Bronchial epithelial cell (primary cell): ENCODE data around the gene ITGAV. TPM values are rescaled to one million over a fixed set of nuclear protein-coding genes. Genes with fewer than 3 reads are reported as not detected.

Experiments used
- DNase-seq: peaks from one replicate; pipeline ENCODE4 v3.0.0-alpha.2; 2010; ENCODE audit warnings: low read depth
- FAIRE-seq: peaks from 2 replicates; lab custom pipeline; 2011; peaks lifted over from hg19 to GRCh38; lab: Jason Lieb, UNC
- H3K27me3 ChIP-seq: 2 replicates; pipeline ENCODE4 v1.5.1; 2011; ENCODE audit warnings: low read length; ENCODE audit not compliant: control insufficient read depth, insufficient read depth
- H3K36me3 ChIP-seq: 2 replicates; pipeline ENCODE4 v1.5.1; 2011; ENCODE audit warnings: low read length; ENCODE audit not compliant: control insufficient read depth, insufficient read depth
- H3K4me3 ChIP-seq: 2 replicates; pipeline ENCODE4 v1.5.1; 2011; ENCODE audit warnings: mild to moderate bottlenecking, low read depth, low read length, control low read depth
- CTCF ChIP-seq: IDR thresholded peaks from 2 replicates; pipeline ENCODE4 v1.5.1; 2011; ENCODE audit warnings: mild to moderate bottlenecking, moderate library complexity, low read length, control low read depth, inconsistent platforms; ENCODE audit not compliant: insufficient read depth, severe bottlenecking
- total RNA-seq: library from RNA; depleted of rRNA; stranded (reverse); fragments of >200 nt; gene quantifications from 2 replicates; pipeline ENCODE4 v1.2.1, GENCODE V29; 2014

The ITGAV gene
- total RNA-seq, 1 donor from 2014 or later = 76.9 TPM

DNA sequence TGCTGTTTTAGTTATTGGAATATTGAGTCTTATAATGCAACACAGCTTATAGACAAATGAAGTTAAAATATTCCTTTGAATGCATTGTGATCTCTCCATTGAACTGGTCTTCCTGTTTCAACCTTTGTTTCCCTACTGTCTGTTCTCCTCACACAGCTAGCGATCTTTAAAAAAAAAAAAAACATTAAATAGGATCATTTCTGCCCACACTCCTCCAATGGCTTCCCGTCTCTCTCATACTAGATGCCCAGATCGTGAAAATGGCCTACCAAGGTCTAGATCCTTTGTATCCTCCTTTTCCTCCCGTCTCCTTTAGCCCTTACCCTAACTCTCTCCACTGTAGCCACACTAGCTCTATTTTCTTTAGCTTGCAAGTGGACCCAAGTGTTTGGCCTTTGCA is 106.4 kb downstream of the ITGAV start:
- no peak for TF ChIP-seq CTCF
- DNase-seq (no peak), FAIRE-seq (no peak)
- Histone ChIP-seq H3K27me3 (no peaks in the 10 kb centered on the region), H3K36me3 (no peaks in the 10 kb centered on the region), H3K4me3 (no peak overlapping the region)

GRCh38 chr2:186696804-186697203 is 106.9 kb downstream of the ITGAV start:
- Histone ChIP-seq H3K27me3 (no peaks in the 10 kb centered on the region), H3K4me3 (no peak overlapping the region), H3K36me3 (no peaks in the 10 kb centered on the region)
- no peak for FAIRE-seq
- no peak for TF ChIP-seq CTCF
- DNase-seq = no peak

DNA sequence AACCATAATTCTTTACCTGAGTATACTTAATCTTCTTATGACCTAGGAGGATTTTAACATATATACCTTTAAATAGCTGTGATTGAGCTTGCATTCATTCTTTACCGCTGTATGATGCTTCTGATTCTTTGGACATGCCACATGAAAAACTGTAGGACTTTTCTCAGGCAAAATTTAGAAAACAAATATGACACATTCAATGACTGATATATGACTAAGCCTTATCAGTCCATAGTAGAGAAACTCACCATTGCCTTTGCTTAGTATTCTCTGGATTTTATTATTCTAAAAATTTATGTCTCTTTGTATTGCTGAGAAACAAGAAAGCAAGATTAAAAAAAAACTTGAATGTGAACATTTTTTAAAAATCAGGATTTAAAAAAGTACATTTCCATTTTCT is 107.7 kb downstream of the ITGAV start:
- TF ChIP-seq CTCF = no peak
- no peak for FAIRE-seq

DNA sequence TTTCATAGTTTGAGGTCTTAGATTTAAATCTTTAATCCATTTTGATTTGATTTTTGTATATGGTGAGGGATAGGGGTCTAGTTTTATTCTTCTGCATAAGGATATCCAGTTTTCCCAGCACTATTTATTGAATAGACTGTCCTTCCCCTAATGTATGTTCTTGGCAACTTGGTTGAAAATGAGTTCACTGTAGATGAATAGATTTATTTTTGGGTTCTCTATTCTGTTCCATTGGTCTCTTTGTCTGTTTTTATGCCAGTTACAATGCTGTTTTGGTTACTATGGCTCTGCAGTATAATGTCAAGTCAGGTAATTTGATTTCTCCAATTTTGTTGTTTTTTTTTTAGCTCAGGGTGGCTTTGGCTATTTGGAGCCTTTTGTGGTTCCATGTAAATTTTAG is 109.9 kb downstream of the ITGAV start:
- H3K4me3 ChIP-seq = no peak overlapping the region
- H3K27me3 ChIP-seq = no peaks in the 10 kb centered on the region
- H3K36me3 ChIP-seq = no peaks in the 10 kb centered on the region
- DNase-seq (no peak), FAIRE-seq (no peak)
- no peak for TF ChIP-seq CTCF

More for the DNA sequence above, 107.7 kb downstream of the ITGAV start:
- Histone ChIP-seq H3K36me3 (no peaks in the 10 kb centered on the region), H3K27me3 (no peaks in the 10 kb centered on the region), H3K4me3 (no peak overlapping the region)
- DNase-seq = peak; percentile 87

- DNase-seq = no peak
- TF ChIP-seq CTCF = no peak
- no peak overlapping the region for H3K4me3 ChIP-seq
- no peak for FAIRE-seq
- no peaks in the 10 kb centered on the region for H3K27me3 ChIP-seq
- H3K36me3 ChIP-seq = no peaks in the 10 kb centered on the region
These were observed 112.2 kb downstream of the ITGAV start for GRCh38 chr2:186702006-186702405.

DNA sequence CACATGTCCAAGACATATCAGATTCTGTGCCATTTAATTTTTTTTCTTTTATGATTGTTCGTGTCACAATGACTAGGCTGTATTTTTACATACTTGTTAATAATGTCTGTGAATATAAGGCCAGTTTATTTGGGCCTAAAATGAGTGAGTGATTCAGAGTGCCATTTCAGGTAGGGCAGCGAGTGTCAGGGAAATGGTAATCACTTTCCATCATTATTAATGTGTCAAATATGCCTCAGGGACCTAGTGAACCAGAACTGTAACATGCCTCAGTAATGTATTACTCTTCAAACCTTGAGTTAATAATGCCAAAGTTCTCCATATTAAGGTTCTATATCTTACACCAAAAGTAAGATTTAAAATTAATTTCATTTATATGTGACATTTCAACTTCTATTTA is 112.6 kb downstream of the ITGAV start:
- no peak for FAIRE-seq

More for the DNA sequence above, 112.6 kb downstream of the ITGAV start:
- no peak for DNase-seq
- Histone ChIP-seq H3K27me3 (no peaks in the 10 kb centered on the region), H3K4me3 (no peak overlapping the region), H3K36me3 (no peaks in the 10 kb centered on the region)
- TF ChIP-seq CTCF = no peak
